ENCODE results near the gene BPIFB1.

GRCh38 chr20:33334111-33334510 lies 51.1 kb downstream of the BPIFB1 start:
- no peak for TF ChIP-seq SUZ12 (IDR thresholded peaks at IDR 0.05)
- no peak for TF ChIP-seq L3MBTL2 (conservative IDR thresholded peaks at IDR 0.05)
- no peak for TF ChIP-seq LEF1 (IDR thresholded peaks at IDR 0.05; ENCODE audit: borderline replicate concordance)
- no peak for TF ChIP-seq FOXA1 (IDR thresholded peaks at IDR 0.05)
- TF ChIP-seq SP1 (IDR thresholded peaks at IDR 0.05) = no peak
- no peak for TF ChIP-seq TARDBP (IDR thresholded peaks at IDR 0.05)

All from HEK293T (cell line).